ENCODE data around the gene VAPA.
A peak's percentile ranks its signal among the peaks of the same experiment; 100 is the strongest.

Gene VAPA, protein sequence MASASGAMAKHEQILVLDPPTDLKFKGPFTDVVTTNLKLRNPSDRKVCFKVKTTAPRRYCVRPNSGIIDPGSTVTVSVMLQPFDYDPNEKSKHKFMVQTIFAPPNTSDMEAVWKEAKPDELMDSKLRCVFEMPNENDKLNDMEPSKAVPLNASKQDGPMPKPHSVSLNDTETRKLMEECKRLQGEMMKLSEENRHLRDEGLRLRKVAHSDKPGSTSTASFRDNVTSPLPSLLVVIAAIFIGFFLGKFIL

DNA sequence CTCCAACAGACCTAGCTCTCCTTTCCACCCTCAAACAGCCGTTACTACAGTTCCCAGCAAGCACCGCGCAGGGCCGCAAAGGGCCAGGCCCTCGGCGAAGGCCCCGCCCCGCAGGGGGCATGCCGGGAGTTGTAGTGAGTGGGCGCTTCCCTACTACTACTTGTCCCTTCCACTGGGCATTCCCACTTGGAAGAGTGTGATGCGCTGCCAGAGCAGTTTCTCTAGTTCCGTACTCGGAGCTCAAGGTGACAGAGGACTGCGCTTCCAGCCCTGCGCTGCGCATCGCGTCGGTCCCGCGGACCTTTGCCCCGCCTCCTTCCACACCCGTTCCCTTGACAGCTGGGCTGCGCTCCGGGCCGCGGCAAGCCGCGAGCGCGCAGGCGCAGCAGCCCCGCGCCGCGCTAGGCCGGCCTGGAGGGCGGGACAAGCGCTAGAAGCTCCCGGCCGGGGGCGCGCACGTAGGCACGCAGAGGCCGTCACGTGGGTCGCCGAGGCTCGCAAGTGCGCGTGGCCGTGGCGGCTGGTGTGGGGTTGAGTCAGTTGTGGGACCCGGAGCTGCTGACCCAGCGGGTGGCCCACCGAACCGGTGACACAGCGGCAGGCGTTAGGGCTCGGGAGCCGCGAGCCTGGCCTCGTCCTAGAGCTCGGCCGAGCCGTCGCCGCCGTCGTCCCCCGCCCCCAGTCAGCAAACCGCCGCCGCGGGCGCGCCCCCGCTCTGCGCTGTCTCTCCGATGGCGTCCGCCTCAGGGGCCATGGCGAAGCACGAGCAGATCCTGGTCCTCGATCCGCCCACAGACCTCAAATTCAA, at the start of gene VAPA:
Gene VAPA (plus strand): TSS at position 491 of the 808 bp plus-strand sequence. CDS start 241 bp downstream, at position 732.
- no peak for FAIRE-seq
- peak; percentile 77 for DNase-seq (ENCODE audit: insufficient read length, low spot score)
- TF ChIP-seq, protein P1, sequence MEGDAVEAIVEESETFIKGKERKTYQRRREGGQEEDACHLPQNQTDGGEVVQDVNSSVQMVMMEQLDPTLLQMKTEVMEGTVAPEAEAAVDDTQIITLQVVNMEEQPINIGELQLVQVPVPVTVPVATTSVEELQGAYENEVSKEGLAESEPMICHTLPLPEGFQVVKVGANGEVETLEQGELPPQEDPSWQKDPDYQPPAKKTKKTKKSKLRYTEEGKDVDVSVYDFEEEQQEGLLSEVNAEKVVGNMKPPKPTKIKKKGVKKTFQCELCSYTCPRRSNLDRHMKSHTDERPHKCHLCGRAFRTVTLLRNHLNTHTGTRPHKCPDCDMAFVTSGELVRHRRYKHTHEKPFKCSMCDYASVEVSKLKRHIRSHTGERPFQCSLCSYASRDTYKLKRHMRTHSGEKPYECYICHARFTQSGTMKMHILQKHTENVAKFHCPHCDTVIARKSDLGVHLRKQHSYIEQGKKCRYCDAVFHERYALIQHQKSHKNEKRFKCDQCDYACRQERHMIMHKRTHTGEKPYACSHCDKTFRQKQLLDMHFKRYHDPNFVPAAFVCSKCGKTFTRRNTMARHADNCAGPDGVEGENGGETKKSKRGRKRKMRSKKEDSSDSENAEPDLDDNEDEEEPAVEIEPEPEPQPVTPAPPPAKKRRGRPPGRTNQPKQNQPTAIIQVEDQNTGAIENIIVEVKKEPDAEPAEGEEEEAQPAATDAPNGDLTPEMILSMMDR (IDR thresholded peaks at IDR 0.05; ENCODE audit: insufficient read depth, missing control alignments): no peak

DNA sequence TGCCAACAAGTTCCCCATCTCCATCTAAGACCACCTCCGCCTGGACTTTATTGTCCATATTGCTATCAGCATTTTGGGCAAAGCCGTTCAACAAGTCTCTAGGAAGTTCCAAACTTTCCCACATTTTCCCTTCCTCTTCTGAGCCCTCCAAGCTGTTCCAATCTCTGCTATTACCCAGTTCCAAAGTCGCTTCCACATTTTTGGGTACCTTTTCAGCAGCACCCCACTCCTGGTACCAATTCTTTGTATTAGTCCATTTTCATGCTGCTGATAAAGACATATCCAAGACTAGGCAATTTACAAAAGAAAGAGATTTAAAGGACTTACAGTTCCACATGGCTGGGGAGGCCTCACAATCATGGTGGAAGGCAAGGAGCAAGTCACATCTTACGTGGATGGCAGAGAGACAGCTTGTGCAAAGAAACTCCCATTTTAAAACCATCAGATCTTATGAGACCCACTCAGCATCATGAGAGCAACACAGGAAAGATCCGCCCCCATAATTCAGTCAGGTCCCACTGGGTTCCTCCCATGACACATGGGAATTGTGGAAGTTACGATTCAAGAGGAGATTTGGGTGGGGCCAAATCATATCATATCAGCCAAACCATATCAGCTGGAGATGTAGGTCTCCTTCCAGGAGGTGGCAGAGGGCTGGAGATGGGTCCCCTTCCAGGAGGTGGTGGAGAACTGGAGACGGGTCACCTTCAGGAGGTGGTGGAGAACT, 47.9 kb upstream of the VAPA start:
- FAIRE-seq (no peak), DNase-seq (ENCODE audit: insufficient read length, low spot score) (no peak)
- TF ChIP-seq, protein P1 (IDR thresholded peaks at IDR 0.05; ENCODE audit: insufficient read depth, missing control alignments): no peak

DNA sequence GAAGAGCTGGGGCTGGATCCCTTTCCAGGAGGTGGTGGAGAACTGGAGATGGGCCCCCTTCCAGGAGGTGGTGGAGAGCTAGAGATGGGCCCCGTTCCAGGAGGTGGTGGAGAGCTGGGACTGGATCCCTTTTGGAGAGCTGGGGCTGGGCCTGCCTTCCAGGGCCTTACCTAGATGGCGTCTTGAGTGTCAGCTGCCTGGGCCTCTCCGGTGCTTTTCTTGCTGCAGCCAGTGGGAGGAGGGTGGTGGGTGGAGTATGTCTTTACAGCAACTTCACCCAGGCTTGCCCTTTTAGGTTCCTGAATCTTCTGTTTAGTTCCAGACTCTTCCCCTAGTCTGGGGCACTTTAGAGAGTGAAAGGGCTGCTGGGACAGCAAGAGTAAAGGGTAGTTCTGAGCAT, 47.2 kb upstream of the VAPA start:
- FAIRE-seq: no peak
- DNase-seq (ENCODE audit: insufficient read length, low spot score): no peak
- TF ChIP-seq, protein P1 (IDR thresholded peaks at IDR 0.05; ENCODE audit: insufficient read depth, missing control alignments): no peak

DNA sequence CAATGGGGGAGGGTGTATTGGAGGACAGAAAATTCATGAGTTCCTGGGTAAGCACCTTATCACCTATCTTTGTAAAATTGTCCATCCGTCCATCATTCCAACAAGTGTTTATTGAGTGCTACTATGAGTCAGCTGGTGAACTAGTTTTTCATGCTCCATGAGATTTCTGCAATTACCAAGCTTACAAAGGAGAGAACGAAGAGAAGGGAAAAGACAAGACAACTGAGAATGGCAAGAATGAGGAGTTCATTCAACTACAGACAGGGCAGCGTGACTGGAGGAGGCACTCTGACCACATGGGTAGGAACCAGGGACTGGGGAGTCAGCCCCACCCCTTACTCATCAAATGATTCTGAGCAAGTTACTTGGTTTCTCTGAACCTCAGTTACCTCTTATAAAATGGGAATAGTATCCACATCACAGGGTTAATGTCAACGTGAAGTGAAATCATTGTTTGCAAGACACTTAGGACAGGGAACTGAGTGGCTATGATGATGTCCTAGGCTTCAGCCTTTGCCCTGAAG, 46.7 kb upstream of the VAPA start:
- no peak for FAIRE-seq
- DNase-seq (ENCODE audit: insufficient read length, low spot score): no peak
- TF ChIP-seq, protein P1 (IDR thresholded peaks at IDR 0.05; ENCODE audit: insufficient read depth, missing control alignments): no peak

DNA sequence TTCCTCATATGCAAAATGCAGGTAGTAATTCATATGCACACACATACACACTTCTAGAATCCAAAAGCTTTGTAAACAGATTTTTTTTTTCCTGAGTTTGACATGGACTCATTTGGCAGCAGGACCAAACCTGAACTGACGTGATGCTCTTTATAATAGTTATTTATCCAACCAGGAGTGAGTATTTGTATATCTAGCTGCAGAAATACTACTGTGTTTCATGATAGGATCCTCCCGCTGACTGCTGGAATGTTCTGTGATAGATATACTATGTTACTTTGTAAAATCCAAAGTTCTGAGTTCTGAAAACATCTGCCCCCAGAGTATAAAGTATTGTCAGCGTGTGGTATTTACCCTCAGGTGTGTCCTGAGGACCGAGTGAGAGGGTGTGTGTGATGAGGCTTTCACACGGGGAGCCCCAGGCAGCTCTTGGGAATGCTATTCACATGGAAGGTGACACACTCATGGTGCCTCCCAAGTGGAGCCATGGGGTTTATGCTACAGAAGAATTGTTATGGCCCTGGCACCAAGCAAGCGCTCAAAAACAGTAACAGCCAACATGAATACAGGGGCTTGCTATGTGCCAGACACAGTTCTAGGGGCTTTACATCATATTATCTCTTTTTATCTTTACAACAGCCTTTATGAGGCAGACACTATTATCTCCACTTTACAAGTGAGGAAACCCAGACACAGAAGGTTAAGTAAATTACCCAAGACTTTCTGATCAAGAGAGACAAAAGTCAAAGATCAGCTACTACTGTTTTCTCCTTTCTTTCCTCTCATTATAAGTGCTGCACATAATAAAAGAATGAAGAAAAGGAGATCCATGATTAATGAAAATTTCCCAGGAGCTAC, 44.7 kb upstream of the VAPA start:
- DNase-seq (ENCODE audit: insufficient read length, low spot score) (no peak), FAIRE-seq (no peak)
- TF ChIP-seq, protein P1 (IDR thresholded peaks at IDR 0.05; ENCODE audit: insufficient read depth, missing control alignments): no peak

DNA sequence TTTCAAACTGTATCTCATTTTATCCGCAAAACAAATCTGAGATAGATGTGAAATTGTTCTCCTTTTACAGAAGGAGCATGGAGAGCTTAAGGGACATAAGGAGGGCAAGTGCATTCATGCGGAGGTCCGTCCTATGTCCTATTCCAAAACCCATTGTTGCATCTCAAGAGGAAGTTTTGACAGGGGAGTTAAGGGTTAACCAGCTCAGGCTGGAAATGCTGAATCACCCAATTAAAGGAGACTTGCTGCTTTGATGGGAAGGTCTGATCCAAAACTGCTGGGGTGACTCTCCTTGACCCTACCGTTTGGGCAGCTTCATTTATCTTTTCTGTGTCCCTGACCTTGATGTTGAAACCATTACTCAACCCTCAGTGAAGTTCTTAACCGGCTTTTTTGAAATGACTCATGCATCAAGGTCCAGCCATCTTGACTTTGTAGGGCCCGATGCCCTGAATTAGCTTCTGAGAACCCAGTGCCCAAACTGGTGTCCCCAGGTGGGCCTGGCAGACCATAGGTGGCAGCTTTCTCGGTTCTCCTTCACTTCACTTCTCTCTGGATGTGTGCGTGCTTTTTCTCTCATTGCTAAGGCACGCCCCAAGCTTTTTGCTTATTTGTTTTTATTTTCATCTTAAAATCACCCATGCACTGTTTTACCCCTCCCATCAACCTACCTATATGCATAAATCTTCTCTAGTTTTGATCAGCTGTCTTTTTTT, 43.9 kb upstream of the VAPA start:
- TF ChIP-seq, protein P1 (IDR thresholded peaks at IDR 0.05; ENCODE audit: insufficient read depth, missing control alignments): no peak
- DNase-seq (ENCODE audit: insufficient read length, low spot score): no peak
- no peak for FAIRE-seq
